SH-SY5Y (cell line): ENCODE data around the gene PIK3CD.

Experiments
- GATA2 ChIP-seq: IDR thresholded peaks from 2 replicates; pipeline ENCODE4 v1.6.1; 2011; ENCODE audit warnings: mild to moderate bottlenecking, low read depth, low read length
- GATA3 ChIP-seq: IDR thresholded peaks from 2 replicates; pipeline ENCODE4 v1.6.1; 2011; ENCODE audit warnings: low read depth, mild to moderate bottlenecking, low read length, moderate library complexity

- TF ChIP-seq GATA2 = no peak
- TF ChIP-seq GATA3 = no peak
Measured at GRCh38 chr1:9630331-9631111, 21.0 kb upstream of the PIK3CD start.
